ENCODE results near the gene DCLK2.
A peak's percentile ranks its signal among the peaks of the same experiment; 100 is the strongest.

The DCLK2 gene

GRCh38 chr4:150173982-150174398 lies 95.7 kb downstream of the DCLK2 start:
- H3K27ac ChIP-seq (ENCODE audit: low read length, poor library complexity, severe bottlenecking) = no peak overlapping the region
- no peaks in the 10 kb centered on the region for H3K9me3 ChIP-seq (ENCODE audit: control insufficient read depth, low read length)
- no peak overlapping the region for H2BK120ac ChIP-seq (ENCODE audit: low read depth, low read length)
- H2AFZ ChIP-seq (ENCODE audit: low read depth, low read length) = no peak overlapping the region
- H3K79me1 ChIP-seq (replicated peaks; ENCODE audit: low read length, poor library complexity, severe bottlenecking) = peaks cover 12% of the 10 kb centered on the region
- no peak overlapping the region for H3K4me3 ChIP-seq (ENCODE audit: insufficient read depth in 1 of 2, low read depth in 1 of 2, low read length in 2 of 2)
- H3K4ac ChIP-seq (ENCODE audit: low read depth in 1 of 2, low read length in 2 of 2) = no peak overlapping the region
- no peak overlapping the region for H3K9ac ChIP-seq (ENCODE audit: low read length)
- H2BK5ac ChIP-seq (ENCODE audit: low read depth, low read length, poor library complexity, severe bottlenecking) = no peak overlapping the region
- H2BK15ac ChIP-seq (ENCODE audit: low read depth, poor library complexity, severe bottlenecking) = no peak overlapping the region
- DNase-seq = no peak
- no peak overlapping the region for H2AK5ac ChIP-seq (ENCODE audit: low read length, severe bottlenecking)
- no peaks in the 10 kb centered on the region for H3K27me3 ChIP-seq (ENCODE audit: control insufficient read depth in 1 of 2, insufficient read depth in 1 of 2, low read length in 2 of 2)
- H4K8ac ChIP-seq (ENCODE audit: low read length) = peak overlapping the region; percentile 79
- H3K18ac ChIP-seq (ENCODE audit: low read depth in 1 of 2, low read length in 2 of 2) = peak overlapping the region; percentile 15 to 23
- peaks cover 2% of the 10 kb centered on the region for H3K4me1 ChIP-seq (ENCODE audit: control insufficient read depth, insufficient read depth, low read depth, low read length)
- H4K91ac ChIP-seq (ENCODE audit: low read length) = peak overlapping the region; percentile 70
- no peak overlapping the region for H3K4me2 ChIP-seq (ENCODE audit: low read length, poor library complexity, severe bottlenecking)
- H3K14ac ChIP-seq (ENCODE audit: low read length in 2 of 2) = no peak overlapping the region
- 76% methylated on average over 5 of the region's 5 CpGs for WGBS
- peak overlapping the region in 1 of 2 experiments; percentile 57 for H2BK12ac ChIP-seq (ENCODE audit: low read length in 2 of 2)
- H3K36me3 ChIP-seq (ENCODE audit: control insufficient read depth in 1 of 2, insufficient read depth in 2 of 2, low read depth in 1 of 2, low read length in 2 of 2) = no peaks in the 10 kb centered on the region
- H3K23ac ChIP-seq (ENCODE audit: low read length in 2 of 2) = no peak overlapping the region

DNA sequence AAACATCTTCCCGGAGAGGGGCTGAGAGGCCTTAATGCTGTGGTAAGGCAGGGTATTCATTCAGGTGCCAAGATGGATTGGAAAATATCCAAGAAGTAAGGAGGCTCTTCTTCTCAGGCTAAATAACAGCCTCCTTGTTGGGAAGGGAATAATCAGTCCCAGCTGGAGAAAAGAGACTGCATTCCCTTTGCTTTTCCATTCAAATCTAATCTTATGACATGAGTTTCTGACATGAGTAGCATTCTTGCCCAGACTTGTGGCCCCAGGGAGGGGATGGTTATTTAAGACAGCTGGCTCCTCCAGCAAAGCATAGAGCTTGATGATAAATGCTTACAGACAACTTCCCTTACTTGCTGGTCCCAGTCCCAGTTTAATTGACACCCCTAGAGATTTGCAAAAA lies 98.3 kb downstream of the DCLK2 start:
- Histone ChIP-seq H3K14ac (ENCODE audit: low read length in 2 of 2) (no peak overlapping the region), H3K9ac (ENCODE audit: low read length) (no peak overlapping the region), H3K4me2 (ENCODE audit: low read length, poor library complexity, severe bottlenecking) (peak overlapping the region; percentile 12), H3K4ac (ENCODE audit: low read depth in 1 of 2, low read length in 2 of 2) (no peak overlapping the region), H2AFZ (ENCODE audit: low read depth, low read length) (no peak overlapping the region), H4K91ac (ENCODE audit: low read length) (no peak overlapping the region), H3K4me3 (ENCODE audit: insufficient read depth in 1 of 2, low read depth in 1 of 2, low read length in 2 of 2) (no peak overlapping the region), H2BK15ac (ENCODE audit: low read depth, poor library complexity, severe bottlenecking) (no peak overlapping the region), H3K4me1 (ENCODE audit: control insufficient read depth, insufficient read depth, low read depth, low read length) (peaks cover 2% of the 10 kb centered on the region), H3K27ac (ENCODE audit: low read length, poor library complexity, severe bottlenecking) (no peak overlapping the region), H2AK5ac (ENCODE audit: low read length, severe bottlenecking) (no peak overlapping the region), H3K9me3 (ENCODE audit: control insufficient read depth, low read length) (no peaks in the 10 kb centered on the region), H3K27me3 (ENCODE audit: control insufficient read depth in 1 of 2, insufficient read depth in 1 of 2, low read length in 2 of 2) (no peaks in the 10 kb centered on the region), H3K79me1 (replicated peaks; ENCODE audit: low read length, poor library complexity, severe bottlenecking) (peaks cover 12% of the 10 kb centered on the region), H2BK12ac (ENCODE audit: low read length in 2 of 2) (no peak overlapping the region), H2BK5ac (ENCODE audit: low read depth, low read length, poor library complexity, severe bottlenecking) (no peak overlapping the region), H3K18ac (ENCODE audit: low read depth in 1 of 2, low read length in 2 of 2) (no peak overlapping the region), H4K8ac (ENCODE audit: low read length) (no peak overlapping the region), H2BK120ac (ENCODE audit: low read depth, low read length) (no peak overlapping the region), H3K23ac (ENCODE audit: low read length in 2 of 2) (no peak overlapping the region), H3K36me3 (ENCODE audit: control insufficient read depth in 1 of 2, insufficient read depth in 2 of 2, low read depth in 1 of 2, low read length in 2 of 2) (no peaks in the 10 kb centered on the region)
- DNase-seq = no peak
- 100% methylated on average over 1 of the region's 1 CpG for WGBS

GRCh38 chr4:150178161-150178560 lies 99.9 kb downstream of the DCLK2 start:
- Histone ChIP-seq H3K27me3 (ENCODE audit: control insufficient read depth in 1 of 2, insufficient read depth in 1 of 2, low read length in 2 of 2) (no peaks in the 10 kb centered on the region), H3K9ac (ENCODE audit: low read length) (no peak overlapping the region), H3K4me2 (ENCODE audit: low read length, poor library complexity, severe bottlenecking) (no peak overlapping the region), H2AK5ac (ENCODE audit: low read length, severe bottlenecking) (no peak overlapping the region), H2BK15ac (ENCODE audit: low read depth, poor library complexity, severe bottlenecking) (no peak overlapping the region), H2BK12ac (ENCODE audit: low read length in 2 of 2) (no peak overlapping the region), H4K8ac (ENCODE audit: low read length) (no peak overlapping the region), H3K18ac (ENCODE audit: low read depth in 1 of 2, low read length in 2 of 2) (no peak overlapping the region), H3K14ac (ENCODE audit: low read length in 2 of 2) (no peak overlapping the region), H3K4ac (ENCODE audit: low read depth in 1 of 2, low read length in 2 of 2) (no peak overlapping the region), H3K27ac (ENCODE audit: low read length, poor library complexity, severe bottlenecking) (no peak overlapping the region), H4K91ac (ENCODE audit: low read length) (no peak overlapping the region), H2BK5ac (ENCODE audit: low read depth, low read length, poor library complexity, severe bottlenecking) (no peak overlapping the region), H2AFZ (ENCODE audit: low read depth, low read length) (no peak overlapping the region), H2BK120ac (ENCODE audit: low read depth, low read length) (no peak overlapping the region), H3K9me3 (ENCODE audit: control insufficient read depth, low read length) (no peaks in the 10 kb centered on the region), H3K79me1 (replicated peaks; ENCODE audit: low read length, poor library complexity, severe bottlenecking) (peaks cover 9% of the 10 kb centered on the region), H3K4me3 (ENCODE audit: insufficient read depth in 1 of 2, low read depth in 1 of 2, low read length in 2 of 2) (no peak overlapping the region), H3K4me1 (ENCODE audit: control insufficient read depth, insufficient read depth, low read depth, low read length) (peaks cover 2% of the 10 kb centered on the region), H3K36me3 (ENCODE audit: control insufficient read depth in 1 of 2, insufficient read depth in 2 of 2, low read depth in 1 of 2, low read length in 2 of 2) (no peaks in the 10 kb centered on the region), H3K23ac (ENCODE audit: low read length in 2 of 2) (no peak overlapping the region)
- DNase-seq = no peak
- WGBS = 77% methylated on average over 4 of the region's 4 CpGs

DNA sequence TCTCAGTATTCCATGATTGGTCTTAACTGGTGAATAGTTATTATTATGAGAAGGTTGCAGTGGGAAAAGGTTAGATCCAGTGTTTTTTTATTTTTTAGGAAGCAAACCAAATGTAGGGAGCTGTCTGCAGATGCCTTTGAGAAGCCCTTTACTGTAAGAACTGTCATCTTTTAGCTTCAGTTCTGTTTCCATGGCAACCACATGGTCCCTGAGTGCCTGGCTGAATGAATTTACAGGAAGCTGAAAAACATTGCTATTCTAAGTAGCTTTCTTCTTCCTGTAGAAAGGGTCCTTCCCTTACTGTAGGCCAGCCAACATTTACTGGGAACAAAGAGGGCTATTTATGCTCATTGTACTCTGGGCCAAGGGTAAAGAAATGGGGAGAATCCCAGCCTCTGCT lies 103.3 kb downstream of the DCLK2 start:
- H3K79me1 ChIP-seq (replicated peaks; ENCODE audit: low read length, poor library complexity, severe bottlenecking) = peaks cover 4% of the 10 kb centered on the region
- no peak overlapping the region for H3K27ac ChIP-seq (ENCODE audit: low read length, poor library complexity, severe bottlenecking)
- no peak overlapping the region for H3K4me2 ChIP-seq (ENCODE audit: low read length, poor library complexity, severe bottlenecking)
- no peak overlapping the region for H2BK5ac ChIP-seq (ENCODE audit: low read depth, low read length, poor library complexity, severe bottlenecking)
- no peak overlapping the region for H3K4ac ChIP-seq (ENCODE audit: low read depth in 1 of 2, low read length in 2 of 2)
- H2BK15ac ChIP-seq (ENCODE audit: low read depth, poor library complexity, severe bottlenecking) = no peak overlapping the region
- H2AFZ ChIP-seq (ENCODE audit: low read depth, low read length) = no peak overlapping the region
- no peaks in the 10 kb centered on the region for H3K4me1 ChIP-seq (ENCODE audit: control insufficient read depth, insufficient read depth, low read depth, low read length)
- H3K36me3 ChIP-seq (ENCODE audit: control insufficient read depth in 1 of 2, insufficient read depth in 2 of 2, low read depth in 1 of 2, low read length in 2 of 2) = no peaks in the 10 kb centered on the region
- no peaks in the 10 kb centered on the region for H3K9me3 ChIP-seq (ENCODE audit: control insufficient read depth, low read length)
- no peak overlapping the region for H2BK12ac ChIP-seq (ENCODE audit: low read length in 2 of 2)
- no peaks in the 10 kb centered on the region for H3K27me3 ChIP-seq (ENCODE audit: control insufficient read depth in 1 of 2, insufficient read depth in 1 of 2, low read length in 2 of 2)
- no peak overlapping the region for H3K18ac ChIP-seq (ENCODE audit: low read depth in 1 of 2, low read length in 2 of 2)
- no peak overlapping the region for H3K4me3 ChIP-seq (ENCODE audit: insufficient read depth in 1 of 2, low read depth in 1 of 2, low read length in 2 of 2)
- H3K9ac ChIP-seq (ENCODE audit: low read length) = no peak overlapping the region
- no peak overlapping the region for H4K8ac ChIP-seq (ENCODE audit: low read length)
- no peak overlapping the region for H3K14ac ChIP-seq (ENCODE audit: low read length in 2 of 2)
- H2BK120ac ChIP-seq (ENCODE audit: low read depth, low read length) = no peak overlapping the region
- H3K23ac ChIP-seq (ENCODE audit: low read length in 2 of 2) = no peak overlapping the region
- DNase-seq = peak; percentile 62
- H4K91ac ChIP-seq (ENCODE audit: low read length) = no peak overlapping the region
- H2AK5ac ChIP-seq (ENCODE audit: low read length, severe bottlenecking) = no peak overlapping the region
